ENCODE data around the gene UBE2Q1. TPM values are rescaled to one million over a fixed set of nuclear protein-coding genes. Genes with fewer than 3 reads are reported as not detected.

UBE2Q1 gene
- total RNA-seq, 6 donors from 2014 or later: 19.9 to 90.9 (median 36.4) TPM

DNA sequence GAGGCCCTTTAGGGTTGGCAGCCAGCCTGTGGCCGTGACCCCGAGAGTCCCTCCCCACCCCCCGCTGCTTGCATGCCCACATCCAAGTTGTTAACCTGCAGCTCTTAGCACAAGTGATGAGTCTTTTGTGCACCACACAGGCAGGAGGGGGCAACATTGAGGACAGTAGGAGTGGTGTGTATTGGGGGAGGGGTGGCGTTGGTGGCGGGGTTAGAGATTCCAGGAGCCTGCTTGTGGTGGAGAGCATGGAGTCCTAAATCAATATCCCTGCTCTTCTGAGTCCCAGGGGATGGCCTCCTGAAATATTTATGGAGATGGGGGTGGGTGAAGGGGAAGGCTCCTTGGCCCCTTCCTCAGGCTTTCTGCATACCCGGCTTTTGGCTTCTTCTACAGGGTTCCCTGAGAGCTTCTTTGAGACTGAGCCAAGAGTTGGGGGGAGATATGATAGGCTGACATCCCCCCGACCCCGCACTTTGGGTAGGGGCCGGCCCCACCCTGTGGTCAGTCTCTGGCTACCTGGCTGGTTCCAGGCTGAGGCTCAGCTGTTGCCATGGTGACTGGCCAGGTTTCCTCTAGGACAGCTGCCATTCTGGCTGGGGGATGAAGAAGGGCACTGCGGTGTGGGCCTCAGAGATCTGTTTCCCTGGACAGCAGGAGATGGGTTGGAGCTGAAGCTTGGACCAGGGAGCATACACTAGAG, 14.2 kb upstream of the UBE2Q1 start:
- Histone ChIP-seq H3K27me3 (peaks cover 0 to 7% (median 2%) of the 10 kb centered on the region in 4 donors), H3K27ac (no peak overlapping the region), H3K36me3 (peaks cover 0 to under 1% (median 0%) of the 10 kb centered on the region in 4 donors), H3K9me3 (no peaks in the 10 kb centered on the region), H3K4me1 (peaks cover 6 to 7% (median 7%) of the 10 kb centered on the region in 4 donors), H3K4me3 (no peak overlapping the region)
- no peak for ATAC-seq (ENCODE audit: low FRiP score in 2 of 2)
- 63 to 78% methylated on average over 5 to 10 of the region's 10 CpGs for WGBS, 2 donors
- no peak for TF ChIP-seq EP300 (IDR thresholded peaks at IDR 0.05)
- DNase-seq: no peak

DNA sequence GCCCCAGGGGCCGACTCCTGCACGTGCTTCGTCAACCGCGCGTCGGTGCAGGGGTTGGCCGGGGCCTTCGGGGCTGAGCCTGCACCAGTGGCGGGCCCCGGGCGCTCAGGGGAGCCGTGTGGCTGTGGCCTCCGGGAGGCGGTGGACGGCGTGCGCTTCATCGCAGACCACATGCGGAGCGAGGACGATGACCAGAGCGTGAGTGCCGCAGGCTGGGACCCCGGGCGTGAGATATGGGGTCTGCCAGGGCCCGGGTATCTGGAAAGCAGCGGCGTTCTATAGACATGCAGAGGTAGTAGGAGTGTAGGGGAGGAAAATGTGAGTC, 13.5 kb upstream of the UBE2Q1 start:
- Histone ChIP-seq H3K4me3 (no peak overlapping the region), H3K9me3 (no peaks in the 10 kb centered on the region), H3K27me3 (peaks cover 0 to 12% (median 3%) of the 10 kb centered on the region in 4 donors), H3K36me3 (no peaks in the 10 kb centered on the region), H3K27ac (no peak overlapping the region), H3K4me1 (peaks cover 8 to 10% (median 9%) of the 10 kb centered on the region in 4 donors)
- TF ChIP-seq POLR2A (IDR thresholded peaks at IDR 0.05): no peak
- TF ChIP-seq POLR2AphosphoS5 (IDR thresholded peaks at IDR 0.05): no peak
- no peak for TF ChIP-seq EP300 (IDR thresholded peaks at IDR 0.05)
- TF ChIP-seq, protein P1, sequence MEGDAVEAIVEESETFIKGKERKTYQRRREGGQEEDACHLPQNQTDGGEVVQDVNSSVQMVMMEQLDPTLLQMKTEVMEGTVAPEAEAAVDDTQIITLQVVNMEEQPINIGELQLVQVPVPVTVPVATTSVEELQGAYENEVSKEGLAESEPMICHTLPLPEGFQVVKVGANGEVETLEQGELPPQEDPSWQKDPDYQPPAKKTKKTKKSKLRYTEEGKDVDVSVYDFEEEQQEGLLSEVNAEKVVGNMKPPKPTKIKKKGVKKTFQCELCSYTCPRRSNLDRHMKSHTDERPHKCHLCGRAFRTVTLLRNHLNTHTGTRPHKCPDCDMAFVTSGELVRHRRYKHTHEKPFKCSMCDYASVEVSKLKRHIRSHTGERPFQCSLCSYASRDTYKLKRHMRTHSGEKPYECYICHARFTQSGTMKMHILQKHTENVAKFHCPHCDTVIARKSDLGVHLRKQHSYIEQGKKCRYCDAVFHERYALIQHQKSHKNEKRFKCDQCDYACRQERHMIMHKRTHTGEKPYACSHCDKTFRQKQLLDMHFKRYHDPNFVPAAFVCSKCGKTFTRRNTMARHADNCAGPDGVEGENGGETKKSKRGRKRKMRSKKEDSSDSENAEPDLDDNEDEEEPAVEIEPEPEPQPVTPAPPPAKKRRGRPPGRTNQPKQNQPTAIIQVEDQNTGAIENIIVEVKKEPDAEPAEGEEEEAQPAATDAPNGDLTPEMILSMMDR (IDR thresholded peaks at IDR 0.05): no peak
- ATAC-seq (ENCODE audit: low FRiP score in 2 of 2) (no peak), DNase-seq (no peak)
- WGBS, 2 donors: 94 to 98% methylated on average over 23 to 26 of the region's 29 CpGs

DNA sequence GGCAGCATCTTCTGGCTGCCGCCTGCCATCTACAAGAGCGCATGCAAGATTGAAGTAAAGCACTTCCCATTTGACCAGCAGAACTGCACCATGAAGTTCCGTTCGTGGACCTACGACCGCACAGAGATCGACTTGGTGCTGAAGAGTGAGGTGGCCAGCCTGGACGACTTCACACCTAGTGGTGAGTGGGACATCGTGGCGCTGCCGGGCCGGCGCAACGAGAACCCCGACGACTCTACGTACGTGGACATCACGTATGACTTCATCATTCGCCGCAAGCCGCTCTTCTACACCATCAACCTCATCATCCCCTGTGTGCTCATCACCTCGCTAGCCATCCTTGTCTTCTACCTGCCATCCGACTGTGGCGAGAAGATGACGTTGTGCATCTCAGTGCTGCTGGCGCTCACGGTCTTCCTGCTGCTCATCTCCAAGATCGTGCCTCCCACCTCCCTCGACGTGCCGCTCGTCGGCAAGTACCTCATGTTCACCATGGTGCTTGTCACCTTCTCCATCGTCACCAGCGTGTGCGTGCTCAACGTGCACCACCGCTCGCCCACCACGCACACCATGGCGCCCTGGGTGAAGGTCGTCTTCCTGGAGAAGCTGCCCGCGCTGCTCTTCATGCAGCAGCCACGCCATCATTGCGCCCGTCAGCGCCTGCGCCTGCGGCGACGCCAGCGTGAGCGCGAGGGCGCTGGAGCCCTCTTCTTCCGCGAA, 12.9 kb upstream of the UBE2Q1 start:
- DNase-seq: peak in 1 of 2 donors; percentile 80
- no peak for ATAC-seq (ENCODE audit: low FRiP score in 2 of 2)
- Histone ChIP-seq H3K27ac (no peak overlapping the region), H3K4me1 (peaks cover 8 to 10% (median 9%) of the 10 kb centered on the region in 4 donors), H3K27me3 (peaks cover 0 to 15% (median 3%) of the 10 kb centered on the region in 4 donors), H3K36me3 (no peaks in the 10 kb centered on the region), H3K4me3 (no peak overlapping the region), H3K9me3 (no peaks in the 10 kb centered on the region)
- 95 to 96% methylated on average over 52 to 59 of the region's 59 CpGs for WGBS, 2 donors
- TF ChIP-seq EP300 (IDR thresholded peaks at IDR 0.05) (no peak), POLR2AphosphoS5 (IDR thresholded peaks at IDR 0.05) (no peak), POLR2A (IDR thresholded peaks at IDR 0.05) (no peak)
- TF ChIP-seq, protein P1 (IDR thresholded peaks at IDR 0.05): no peak

DNA sequence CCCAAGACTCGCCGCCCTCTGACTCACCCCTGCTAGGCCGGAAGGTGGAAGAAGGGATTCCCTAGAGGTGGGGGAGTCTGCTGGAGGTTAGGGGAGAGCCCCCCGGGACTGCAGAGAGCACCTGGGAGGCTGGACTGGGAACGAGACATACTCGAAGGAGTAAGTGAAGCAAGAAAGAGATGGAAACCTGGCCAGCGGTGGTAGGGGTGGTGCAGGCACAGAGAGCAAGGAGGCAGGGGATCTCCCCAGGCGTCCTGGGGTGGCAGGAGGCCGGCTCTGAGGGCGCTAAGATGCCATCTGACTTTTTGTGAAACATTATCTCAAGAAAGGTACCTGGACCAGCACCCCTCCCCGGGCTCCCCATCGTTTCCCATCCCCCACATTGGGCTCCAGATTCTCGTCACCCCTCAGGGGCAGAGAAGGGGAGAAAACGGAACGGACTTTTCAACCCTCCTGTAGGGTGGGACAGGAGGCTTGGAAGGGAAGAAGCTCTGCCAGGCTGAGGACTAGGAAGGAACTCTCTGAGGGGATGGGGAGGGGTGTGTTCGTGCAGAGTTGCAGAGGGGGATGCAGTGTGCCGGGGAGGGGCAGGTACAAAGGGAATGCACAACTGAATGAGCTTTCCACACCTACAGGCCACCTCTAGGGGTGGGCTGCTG, 9.8 kb upstream of the UBE2Q1 start:
- TF ChIP-seq, protein P1 (IDR thresholded peaks at IDR 0.05): no peak
- TF ChIP-seq POLR2AphosphoS5 (IDR thresholded peaks at IDR 0.05) (no peak), POLR2A (IDR thresholded peaks at IDR 0.05) (no peak), EP300 (IDR thresholded peaks at IDR 0.05) (no peak)
- H3K4me3 ChIP-seq: peak overlapping the region in 3 of 4 donors; percentile 7 to 33 (median 19)
- H3K36me3 ChIP-seq: no peaks in the 10 kb centered on the region
- H3K9me3 ChIP-seq: no peaks in the 10 kb centered on the region
- H3K27ac ChIP-seq: no peak overlapping the region
- DNase-seq: no peak
- ATAC-seq (ENCODE audit: low FRiP score in 2 of 2): no peak
- peaks cover 0 to 15% (median 3%) of the 10 kb centered on the region in 4 donors for H3K27me3 ChIP-seq
- 41% methylated on average over 15 to 17 of the region's 17 CpGs for WGBS, 2 donors
- H3K4me1 ChIP-seq: peaks cover 8 to 10% (median 9%) of the 10 kb centered on the region in 4 donors

Measured in upper lobe of left lung (tissue), 6 donors.